HCT116 (cell line): Measurements from ENCODE around the gene AADACL3. TPM values are rescaled to one million over a fixed set of nuclear protein-coding genes. Genes with fewer than 3 reads are reported as not detected.

Experiments used
- ATAC-seq: fragments of 200-7000 bp; cut with Tn5 transposase; 2 replicates; pipeline ENCODE4 v1.9.1; 2020; ENCODE audit warnings: mild to moderate bottlenecking, moderate library complexity
- BruUV-seq: library from RNA; stranded (reverse); fragments of 400-500 nt; replicated peaks from 2 replicates; lab custom pipeline; 2021; lab: Mats Ljungman, UMichigan
- CTCF ChIA-PET: fragments of 300-600 bp; sonication (Branson Sonifier 250); formaldehyde crosslinking; loops from one replicate; lab custom pipeline; 2021; ENCODE audit warnings: antibody characterized with exemption; lab: Charles Lee
- POLR2A ChIA-PET: fragments of 300-600, 350-600 bp; sonication (Branson Sonifier 250); formaldehyde crosslinking; loops from one replicate; lab custom pipeline; 2021; ENCODE audit warnings: antibody characterized with exemption; lab: Charles Lee
- RAD21 ChIA-PET, 2 experiments: fragments of 300-600 bp; sonication (Branson Sonifier 250); formaldehyde crosslinking; loops; one replicate each; lab custom pipeline; 2023; ENCODE audit warnings: low total read pairs in 2 of 2; ENCODE audit not compliant: uncharacterized antibody in 2 of 2, unreplicated experiment in 2 of 2, low non-redundant PET in 1 of 2; lab: Charles Lee
- DNase-seq: peaks from one replicate; pipeline ENCODE4 v3.0.0-alpha.2; 2010; ENCODE audit warnings: low read depth, low spot score
- H2AFZ ChIP-seq: fragments of 200-600 bp; shearing (Covaris generic), sonication (generic); 2 replicates; pipeline ENCODE4 v1.6.1; 2017; ENCODE audit warnings: low read depth, mixed run types, mixed read lengths, antibody characterized with exemption, low read length; ENCODE audit not compliant: poor library complexity, severe bottlenecking
- H3K27ac ChIP-seq: 2 replicates; pipeline ENCODE4 v1.5.1; 2012; ENCODE audit warnings: low read depth, low read length
- H3K27me3 ChIP-seq: fragments of 200-600 bp; sonication (generic); 2 replicates; pipeline ENCODE4 v1.6.1; 2016; ENCODE audit warnings: mixed run types, low read length, mixed read lengths; ENCODE audit not compliant: insufficient read depth
- H3K36me3 ChIP-seq, 2 experiments: fragments of 200-500 bp in 1 of 2; fragments of 200-600 bp in 1 of 2; sonication (Bioruptor generic) in 1 of 2; sonication (generic) in 1 of 2; 2 replicates each; pipeline versions ENCODE4 v1.5.1 to v1.6.1; 2014 to 2016; ENCODE audit warnings: low read length in 2 of 2, inconsistent platforms in 1 of 2, mixed read lengths in 1 of 2, mixed run types in 1 of 2; ENCODE audit not compliant: insufficient read depth in 2 of 2, control insufficient read depth in 1 of 2
- H3K4me1 ChIP-seq, 2 experiments: fragments of 200-600 bp in 1 of 2; sonication (generic) in 1 of 2; 2 replicates each; pipeline versions ENCODE4 v1.5.1 to v1.6.1; 2012 to 2017; ENCODE audit warnings: low read length in 2 of 2, inconsistent platforms in 1 of 2, mild to moderate bottlenecking in 1 of 2, mixed read lengths in 1 of 2, mixed run types in 1 of 2, moderate library complexity in 1 of 2; ENCODE audit not compliant: insufficient read depth in 2 of 2, control insufficient read depth in 1 of 2
- H3K4me2 ChIP-seq: fragments of 200-600 bp; sonication (generic); 2 replicates; pipeline ENCODE4 v1.6.1; 2017; ENCODE audit warnings: mixed run types, low read length, mixed read lengths
- H3K4me3 ChIP-seq, 2 experiments: fragments of 200-600 bp in 1 of 2; sonication (generic) in 1 of 2; replicated peaks in 1 of 2; 2 replicates each; pipeline ENCODE4 v1.5.1; 2011 to 2016; ENCODE audit warnings: low read length in 2 of 2, control low read depth in 1 of 2, low read depth in 1 of 2, mild to moderate bottlenecking in 1 of 2, mixed read lengths in 1 of 2, mixed run types in 1 of 2
- H3K79me2 ChIP-seq: fragments of 200-600 bp; sonication (generic); 2 replicates; pipeline ENCODE4 v1.6.1; 2017; ENCODE audit warnings: mild to moderate bottlenecking, mixed run types, low read length, moderate library complexity, mixed read lengths; ENCODE audit not compliant: insufficient read depth
- H3K9ac ChIP-seq: fragments of 200-600 bp; sonication (generic); 2 replicates; pipeline ENCODE4 v1.6.1; 2016; ENCODE audit warnings: low read length, mixed read lengths
- H3K9me2 ChIP-seq: fragments of 200-600 bp; sonication (generic), shearing (Covaris generic); 2 replicates; pipeline ENCODE4 v1.6.1; 2017; ENCODE audit warnings: mixed run types, mild to moderate bottlenecking, moderate library complexity; ENCODE audit not compliant: insufficient read depth
- H3K9me3 ChIP-seq, 2 experiments: fragments of 200-500 bp in 1 of 2; fragments of 200-600 bp in 1 of 2; sonication (Bioruptor generic) in 1 of 2; sonication (generic) in 1 of 2; 2 replicates each; pipeline ENCODE4 v1.6.1; 2014 to 2017; ENCODE audit warnings: low read length in 2 of 2, mixed read lengths in 2 of 2, inconsistent platforms in 1 of 2, low read depth in 1 of 2, mild to moderate bottlenecking in 1 of 2, mixed run types in 1 of 2, moderate library complexity in 1 of 2; ENCODE audit not compliant: control insufficient read depth in 1 of 2, insufficient read depth in 1 of 2
- H4K20me1 ChIP-seq: fragments of 200-600 bp; sonication (generic), shearing (Covaris generic); 2 replicates; pipeline ENCODE4 v1.6.1; 2017; ENCODE audit warnings: mixed run types, mild to moderate bottlenecking, moderate library complexity; ENCODE audit not compliant: insufficient read depth
- EGR1 ChIP-seq: IDR thresholded peaks from 2 replicates; pipeline ENCODE4 v1.6.1; 2012; ENCODE audit warnings: low read depth
- ELF1 ChIP-seq: IDR thresholded peaks from 2 replicates; pipeline ENCODE4 v1.6.1; 2012; ENCODE audit warnings: low read depth, borderline replicate concordance
- EZH2 ChIP-seq: fragments of 200-600 bp; sonication (generic); IDR thresholded peaks from 2 replicates; pipeline ENCODE4 v1.6.1; 2017; ENCODE audit warnings: antibody characterized with exemption, mixed run types
- EZH2phosphoT487 ChIP-seq: fragments of 200-600 bp; IDR thresholded peaks from 2 replicates; pipeline ENCODE4 v1.6.1; 2018; ENCODE audit warnings: antibody characterized with exemption, borderline replicate concordance
- FOSL1 ChIP-seq: IDR thresholded peaks from 2 replicates; pipeline ENCODE4 v1.6.1; 2012; ENCODE audit warnings: low read depth
- JUND ChIP-seq: IDR thresholded peaks from 2 replicates; pipeline ENCODE4 v1.6.1; 2012
- POLR2A ChIP-seq: IDR thresholded peaks from 2 replicates; pipeline ENCODE4 v1.7.0; 2011; ENCODE audit warnings: borderline replicate concordance; ENCODE audit not compliant: insufficient read depth, insufficient read length; ENCODE audit errors: extremely low read depth
- POLR2AphosphoS5 ChIP-seq: IDR thresholded peaks from 2 replicates; pipeline ENCODE4 v1.6.1; 2011; ENCODE audit warnings: mild to moderate bottlenecking, low read depth, low read length, moderate library complexity
- RAD21 ChIP-seq: IDR thresholded peaks from 2 replicates; pipeline ENCODE4 v1.6.1; 2012; ENCODE audit warnings: low read depth, mild to moderate bottlenecking
- SIN3A ChIP-seq: IDR thresholded peaks from 2 replicates; pipeline ENCODE4 v1.6.1; 2012; ENCODE audit warnings: low read depth
- SP1 ChIP-seq: IDR thresholded peaks from 2 replicates; pipeline ENCODE4 v1.6.1; 2012; ENCODE audit warnings: low read depth
- TCF7L2 ChIP-seq: IDR thresholded peaks from 2 replicates; pipeline ENCODE4 v1.7.0; 2011; ENCODE audit warnings: borderline replicate concordance, inconsistent platforms; ENCODE audit not compliant: insufficient read depth, insufficient read length; ENCODE audit errors: extremely low read depth
- YY1 ChIP-seq: IDR thresholded peaks from 2 replicates; pipeline ENCODE4 v1.6.1; 2011; ENCODE audit warnings: low read length, low read depth, moderate library complexity, mild to moderate bottlenecking; ENCODE audit not compliant: insufficient replicate concordance; ENCODE audit errors: extremely low read depth
- ZBTB33 ChIP-seq: IDR thresholded peaks from 2 replicates; pipeline ENCODE4 v1.6.1; 2011; ENCODE audit warnings: mild to moderate bottlenecking, low read length, moderate library complexity; ENCODE audit not compliant: insufficient replicate concordance; ENCODE audit errors: extremely low read depth
- ZFX ChIP-seq: fragments of 450-650 bp; IDR thresholded peaks from 2 replicates; pipeline ENCODE4 v1.6.1; 2017
- ZNF274 ChIP-seq: fragments of 200-500 bp; sonication (Bioruptor generic); IDR thresholded peaks from 2 replicates; pipeline ENCODE4 v1.6.1; 2014; ENCODE audit warnings: mild to moderate bottlenecking, low read depth, low read length, inconsistent platforms
- intact Hi-C: fragments of 100-400 bp; cut with micrococcal nuclease; formaldehyde crosslinking; loops from 2 replicates; pipeline ENCODE4 v1.10.0; 2022
- total RNA-seq: library from RNA; stranded (reverse); gene quantifications from one replicate; pipeline ENCODE4 v1.2.1, GENCODE V29; 2021; ENCODE audit not compliant: unreplicated experiment
- TF ChIP-seq, protein P1 (sequence below): IDR thresholded peaks from 2 replicates; pipeline ENCODE4 v1.6.1; 2012; ENCODE audit warnings: low read depth
- TF ChIP-seq, protein P2 (sequence below): IDR thresholded peaks from 2 replicates; pipeline ENCODE4 v1.6.1; 2012
- TF ChIP-seq, protein P3 (sequence below), 3 experiments: fragments of 200-600 bp in 1 of 3; sonication (generic) in 1 of 3; IDR thresholded peaks in 2 of 3; conservative IDR thresholded peaks in 1 of 3; 2 replicates each; pipeline ENCODE4 v1.5.1; 2012 to 2017; ENCODE audit warnings: low read depth in 2 of 3, low read length in 2 of 3, antibody characterized with exemption in 1 of 3, borderline replicate concordance in 1 of 3, control low read depth in 1 of 3, mild to moderate bottlenecking in 1 of 3, mixed read lengths in 1 of 3, mixed run types in 1 of 3, moderate library complexity in 1 of 3; ENCODE audit not compliant: insufficient read depth in 1 of 3

AADACL3 gene
- total RNA-seq, 1 experiment from 2014 or later, result not detected

DNA sequence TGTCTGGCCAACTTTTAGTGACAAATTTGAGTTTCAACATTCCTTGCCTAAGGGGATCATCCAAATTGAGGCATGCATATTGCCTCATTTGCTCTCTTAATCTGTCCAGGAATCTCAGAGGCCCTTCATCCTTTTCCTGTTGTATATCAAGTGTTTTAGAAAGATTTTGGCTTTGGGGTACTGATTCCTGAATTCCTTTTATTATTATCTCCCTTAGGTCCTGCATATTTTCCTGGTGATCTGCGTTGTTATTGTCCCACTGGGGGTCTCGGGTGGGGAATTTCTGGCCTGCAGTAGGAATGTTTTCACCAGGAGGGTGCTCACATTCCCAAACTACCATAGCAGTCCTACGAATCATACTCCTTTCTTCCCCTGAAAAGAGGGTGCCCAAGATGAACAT, 4.4 kb upstream of the AADACL3 start (continued):
- TF ChIP-seq ZFX (no peak), POLR2A (no peak), ZNF274 (no peak)

- no peaks in the 10 kb centered on the region for H3K4me1 ChIP-seq
- H3K9me2 ChIP-seq, result no peaks in the 10 kb centered on the region
- no peak overlapping the region for H3K4me2 ChIP-seq
- POLR2A ChIA-PET, result no interaction called here
- no peaks in the 10 kb centered on the region for H4K20me1 ChIP-seq
- ATAC-seq (no peak), DNase-seq (no peak)
- BruUV-seq, result no TSS peak
- no peaks in the 10 kb centered on the region for H3K36me3 ChIP-seq
- H3K9me3 ChIP-seq, result no peaks in the 10 kb centered on the region
- CTCF ChIA-PET, result no interaction called here
- no peak overlapping the region for H3K4me3 ChIP-seq
- no peak overlapping the region for H2AFZ ChIP-seq
- TF ChIP-seq TCF7L2 (no peak), FOSL1 (no peak), EZH2phosphoT487 (no peak), SP1 (no peak), POLR2AphosphoS5 (no peak), ELF1 (no peak), EGR1 (no peak), YY1 (no peak), EZH2 (no peak), ZBTB33 (no peak), RAD21 (no peak), ZNF274 (no peak), POLR2A (no peak), SIN3A (no peak), JUND (no peak)
- TF ChIP-seq, protein P1, sequence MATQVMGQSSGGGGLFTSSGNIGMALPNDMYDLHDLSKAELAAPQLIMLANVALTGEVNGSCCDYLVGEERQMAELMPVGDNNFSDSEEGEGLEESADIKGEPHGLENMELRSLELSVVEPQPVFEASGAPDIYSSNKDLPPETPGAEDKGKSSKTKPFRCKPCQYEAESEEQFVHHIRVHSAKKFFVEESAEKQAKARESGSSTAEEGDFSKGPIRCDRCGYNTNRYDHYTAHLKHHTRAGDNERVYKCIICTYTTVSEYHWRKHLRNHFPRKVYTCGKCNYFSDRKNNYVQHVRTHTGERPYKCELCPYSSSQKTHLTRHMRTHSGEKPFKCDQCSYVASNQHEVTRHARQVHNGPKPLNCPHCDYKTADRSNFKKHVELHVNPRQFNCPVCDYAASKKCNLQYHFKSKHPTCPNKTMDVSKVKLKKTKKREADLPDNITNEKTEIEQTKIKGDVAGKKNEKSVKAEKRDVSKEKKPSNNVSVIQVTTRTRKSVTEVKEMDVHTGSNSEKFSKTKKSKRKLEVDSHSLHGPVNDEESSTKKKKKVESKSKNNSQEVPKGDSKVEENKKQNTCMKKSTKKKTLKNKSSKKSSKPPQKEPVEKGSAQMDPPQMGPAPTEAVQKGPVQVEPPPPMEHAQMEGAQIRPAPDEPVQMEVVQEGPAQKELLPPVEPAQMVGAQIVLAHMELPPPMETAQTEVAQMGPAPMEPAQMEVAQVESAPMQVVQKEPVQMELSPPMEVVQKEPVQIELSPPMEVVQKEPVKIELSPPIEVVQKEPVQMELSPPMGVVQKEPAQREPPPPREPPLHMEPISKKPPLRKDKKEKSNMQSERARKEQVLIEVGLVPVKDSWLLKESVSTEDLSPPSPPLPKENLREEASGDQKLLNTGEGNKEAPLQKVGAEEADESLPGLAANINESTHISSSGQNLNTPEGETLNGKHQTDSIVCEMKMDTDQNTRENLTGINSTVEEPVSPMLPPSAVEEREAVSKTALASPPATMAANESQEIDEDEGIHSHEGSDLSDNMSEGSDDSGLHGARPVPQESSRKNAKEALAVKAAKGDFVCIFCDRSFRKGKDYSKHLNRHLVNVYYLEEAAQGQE, result no peak
- TF ChIP-seq, protein P2, sequence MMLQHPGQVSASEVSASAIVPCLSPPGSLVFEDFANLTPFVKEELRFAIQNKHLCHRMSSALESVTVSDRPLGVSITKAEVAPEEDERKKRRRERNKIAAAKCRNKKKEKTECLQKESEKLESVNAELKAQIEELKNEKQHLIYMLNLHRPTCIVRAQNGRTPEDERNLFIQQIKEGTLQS, result no peak
- TF ChIP-seq, protein P3, sequence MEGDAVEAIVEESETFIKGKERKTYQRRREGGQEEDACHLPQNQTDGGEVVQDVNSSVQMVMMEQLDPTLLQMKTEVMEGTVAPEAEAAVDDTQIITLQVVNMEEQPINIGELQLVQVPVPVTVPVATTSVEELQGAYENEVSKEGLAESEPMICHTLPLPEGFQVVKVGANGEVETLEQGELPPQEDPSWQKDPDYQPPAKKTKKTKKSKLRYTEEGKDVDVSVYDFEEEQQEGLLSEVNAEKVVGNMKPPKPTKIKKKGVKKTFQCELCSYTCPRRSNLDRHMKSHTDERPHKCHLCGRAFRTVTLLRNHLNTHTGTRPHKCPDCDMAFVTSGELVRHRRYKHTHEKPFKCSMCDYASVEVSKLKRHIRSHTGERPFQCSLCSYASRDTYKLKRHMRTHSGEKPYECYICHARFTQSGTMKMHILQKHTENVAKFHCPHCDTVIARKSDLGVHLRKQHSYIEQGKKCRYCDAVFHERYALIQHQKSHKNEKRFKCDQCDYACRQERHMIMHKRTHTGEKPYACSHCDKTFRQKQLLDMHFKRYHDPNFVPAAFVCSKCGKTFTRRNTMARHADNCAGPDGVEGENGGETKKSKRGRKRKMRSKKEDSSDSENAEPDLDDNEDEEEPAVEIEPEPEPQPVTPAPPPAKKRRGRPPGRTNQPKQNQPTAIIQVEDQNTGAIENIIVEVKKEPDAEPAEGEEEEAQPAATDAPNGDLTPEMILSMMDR (IDR thresholded peaks at IDR 0.05 in 2 of 3, conservative IDR thresholded peaks at IDR 0.05 in 1 of 3; ENCODE audit: borderline replicate concordance in 1 of 3, insufficient read depth in 1 of 3, low read depth in 2 of 3, low read length in 2 of 3), result no peak
- no peak overlapping the region for H3K27ac ChIP-seq
- RAD21 ChIA-PET, result no interaction called here
- intact Hi-C loops, result no loop called here
- no peaks in the 10 kb centered on the region for H3K27me3 ChIP-seq
- no peak overlapping the region for H3K9ac ChIP-seq
- H3K79me2 ChIP-seq, result no peaks in the 10 kb centered on the region
These were observed 3.8 kb upstream of the AADACL3 start for GRCh38 chr1:12712076-12712475.
